ELF-1 (cell line): Measurements from ENCODE around the gene NHS.
A peak's percentile ranks its signal among the peaks of the same experiment; 100 is the strongest.

Source experiments
- DNase-seq: peaks from one replicate; pipeline ENCODE4 v3.0.0-alpha.2; 2016; ENCODE audit warnings: low read depth, low spot score

Gene NHS

DNA sequence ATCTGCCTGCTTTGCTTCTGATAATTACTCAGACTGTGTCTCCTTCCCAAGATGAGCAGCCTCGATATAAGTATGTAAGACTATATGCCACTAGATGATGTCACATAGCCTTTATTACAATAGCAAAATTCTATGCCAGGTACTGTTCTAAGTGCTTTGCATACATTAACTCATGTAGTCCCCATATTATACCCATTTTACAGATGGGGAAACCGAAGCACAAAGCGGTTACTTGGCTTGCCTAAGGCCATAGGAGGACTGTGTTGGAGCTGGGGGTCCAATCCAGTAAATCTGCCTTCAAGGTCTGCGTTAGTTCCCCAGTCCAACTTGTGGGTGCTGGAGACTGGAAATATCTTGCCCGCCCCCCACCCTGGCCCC is 361.5 kb downstream of the NHS start:
- DNase-seq: no peak

DNA sequence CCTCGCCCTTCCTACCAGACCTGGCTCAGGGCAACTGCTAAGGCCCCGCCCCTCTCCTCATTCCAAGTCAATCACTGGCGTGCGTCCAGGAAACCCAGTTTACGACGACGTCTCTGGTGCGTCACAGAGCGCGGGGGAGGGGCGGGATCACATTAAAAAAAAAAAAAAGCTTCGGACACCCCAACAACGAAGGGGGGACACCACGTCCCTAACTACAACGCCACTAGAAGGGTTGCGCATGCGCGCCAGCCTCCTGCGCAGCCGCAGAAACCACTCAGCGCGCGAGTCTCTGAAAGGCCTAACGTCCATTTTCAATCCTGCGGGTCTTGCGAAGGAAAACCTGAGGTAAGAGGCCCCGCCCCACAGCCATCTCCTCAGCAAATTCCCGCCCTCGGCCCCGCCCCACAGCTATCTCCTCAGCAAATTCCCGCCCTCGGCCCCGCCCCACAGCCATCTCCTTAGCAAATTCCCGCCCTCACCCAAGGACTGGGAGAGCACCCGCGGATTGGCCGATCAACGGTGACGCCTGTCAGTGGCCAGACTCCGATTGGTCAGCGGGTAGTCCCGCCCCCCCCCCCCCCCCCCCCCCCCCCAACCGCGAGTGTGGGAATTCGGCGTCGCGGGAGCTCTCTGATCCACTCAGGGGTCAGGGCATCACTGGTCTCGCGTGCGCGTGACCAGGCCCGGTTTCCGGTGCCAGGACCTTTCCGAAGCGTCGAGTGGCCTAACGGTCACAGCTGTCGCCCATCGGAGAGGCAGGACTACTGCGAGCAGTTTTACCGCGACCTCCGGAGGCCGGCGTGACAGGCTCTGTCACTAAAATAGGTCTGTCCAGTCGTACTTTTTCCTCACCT is 362.1 kb downstream of the NHS start, which contains the start of gene SCML1:
Gene SCML1, plus strand, starts transcription at position 638 of the 854 bp plus-strand sequence. CDS start 6,694 bp downstream, outside the sequence.
- peak; percentile 99 for DNase-seq

- DNase-seq: no peak
These were observed 362.6 kb downstream of the NHS start for GRCh38 chrX:17737710-17737985.

DNA sequence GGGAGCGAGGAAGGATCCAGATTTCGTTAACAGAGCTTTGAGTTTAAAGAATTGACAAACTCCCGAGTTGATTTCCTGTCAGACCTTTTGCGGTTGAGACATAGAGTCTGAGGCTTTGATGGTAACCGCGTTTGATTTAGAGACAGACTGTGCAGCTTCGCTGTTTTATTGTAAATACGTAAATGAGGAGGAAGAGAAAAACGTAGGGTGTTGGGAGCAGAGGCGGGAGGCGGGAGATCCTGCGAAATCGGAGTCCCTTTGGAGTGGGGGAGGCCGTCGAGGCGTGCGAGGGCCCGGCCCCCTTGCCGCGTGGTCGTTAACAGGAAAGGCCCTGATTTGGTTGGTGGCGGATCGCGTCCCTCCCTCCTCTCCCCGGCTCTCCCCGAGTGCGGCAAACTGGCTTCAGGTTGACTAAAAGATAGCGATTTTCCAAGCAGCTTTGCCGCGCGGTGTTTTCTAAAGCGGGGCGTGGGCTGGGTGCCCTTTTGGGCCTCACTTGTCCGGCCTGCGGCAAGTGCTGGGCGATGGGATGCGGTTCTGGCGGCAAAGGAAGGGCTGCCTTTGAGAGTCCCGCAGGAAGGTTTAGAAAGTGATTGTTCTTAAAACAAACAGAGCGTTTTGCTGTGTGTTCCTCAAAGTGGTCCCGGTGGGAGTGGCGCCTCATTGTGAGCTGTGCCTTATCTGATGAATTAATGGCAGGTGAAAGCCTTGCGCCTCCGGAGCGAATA is 363.1 kb downstream of the NHS start:
- DNase-seq: peak; percentile 85

DNA sequence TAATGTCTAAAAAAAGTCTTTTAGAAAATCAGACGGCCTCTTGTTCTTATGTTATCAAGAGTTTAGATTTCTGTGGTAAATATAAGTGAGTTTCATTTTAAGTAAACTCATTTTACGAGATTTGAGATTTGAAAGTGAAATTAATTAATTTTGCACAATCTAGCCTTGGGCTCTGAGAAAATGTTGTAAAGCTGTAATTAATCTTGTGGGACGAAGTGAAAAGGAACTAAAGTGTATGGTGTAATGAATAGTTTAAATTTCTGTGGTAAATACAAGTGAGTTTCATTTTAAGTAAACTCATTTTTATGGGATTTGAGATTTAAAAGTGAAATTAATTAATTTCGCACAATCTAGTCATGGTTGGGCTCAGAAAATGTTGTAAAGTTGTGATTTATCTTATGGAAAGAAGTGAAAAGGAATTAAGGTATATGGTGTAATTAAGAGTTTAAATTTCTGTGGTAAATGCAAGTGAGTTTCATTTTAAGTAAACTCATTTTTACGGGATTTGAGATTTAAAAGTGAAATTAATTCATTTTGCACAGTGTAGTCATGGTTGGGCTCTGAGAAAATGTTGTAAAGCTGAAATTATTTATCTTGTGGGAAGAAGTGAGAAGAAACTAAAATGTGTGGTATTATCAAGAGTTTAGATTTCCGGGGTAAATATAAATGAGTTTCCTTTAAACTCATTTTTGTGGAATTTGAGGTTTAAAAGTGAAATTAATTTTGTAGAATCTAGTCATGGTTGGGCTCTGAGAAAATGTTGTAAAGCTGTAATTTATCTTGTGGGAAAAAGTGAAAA is 363.9 kb downstream of the NHS start:
- no peak for DNase-seq

DNA sequence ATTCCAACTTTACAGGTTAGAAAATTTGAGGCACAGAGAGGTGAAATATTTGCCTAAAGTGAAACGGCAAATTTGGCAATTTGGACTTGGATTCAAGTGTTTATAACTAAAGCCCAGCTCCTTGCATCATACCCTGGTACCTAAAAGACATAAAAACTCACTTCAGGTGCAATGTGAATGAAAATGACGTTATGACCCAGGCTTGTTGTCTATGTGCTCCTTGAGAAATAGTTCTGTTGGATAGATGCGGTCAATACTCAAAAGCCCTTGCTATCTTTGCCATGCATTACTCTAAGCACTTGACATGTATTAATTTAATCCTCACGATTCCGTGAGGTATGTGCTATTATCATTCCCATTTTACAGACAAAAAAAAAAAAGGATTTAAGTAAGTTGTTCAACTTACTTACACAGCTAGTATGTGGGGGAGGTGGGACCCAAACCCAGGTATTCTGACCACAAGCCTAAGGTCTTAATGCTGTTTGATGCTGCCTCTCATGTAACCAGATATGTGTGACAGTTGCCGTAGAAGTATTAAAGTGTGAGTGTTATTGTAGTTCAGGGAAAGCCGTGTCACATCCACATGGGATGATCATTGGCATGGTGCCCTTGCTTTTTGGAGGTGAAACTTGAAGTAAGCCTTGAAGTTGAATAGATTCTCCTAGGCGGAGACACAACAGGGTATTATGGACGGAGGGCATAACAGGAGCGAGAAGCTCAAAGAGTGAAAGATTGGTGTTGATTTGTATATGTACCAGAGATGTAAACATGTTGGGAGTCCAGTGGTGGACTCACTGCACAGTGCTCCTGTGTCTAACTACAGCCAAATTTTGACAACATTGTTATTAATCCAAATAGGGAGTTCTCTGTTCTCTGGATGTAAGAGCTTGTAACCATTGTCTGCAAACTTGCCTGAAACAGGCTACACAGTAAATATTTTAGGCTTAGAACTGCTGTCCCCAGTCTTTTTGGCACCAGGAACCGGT is 365.4 kb downstream of the NHS start:
- no peak for DNase-seq

DNA sequence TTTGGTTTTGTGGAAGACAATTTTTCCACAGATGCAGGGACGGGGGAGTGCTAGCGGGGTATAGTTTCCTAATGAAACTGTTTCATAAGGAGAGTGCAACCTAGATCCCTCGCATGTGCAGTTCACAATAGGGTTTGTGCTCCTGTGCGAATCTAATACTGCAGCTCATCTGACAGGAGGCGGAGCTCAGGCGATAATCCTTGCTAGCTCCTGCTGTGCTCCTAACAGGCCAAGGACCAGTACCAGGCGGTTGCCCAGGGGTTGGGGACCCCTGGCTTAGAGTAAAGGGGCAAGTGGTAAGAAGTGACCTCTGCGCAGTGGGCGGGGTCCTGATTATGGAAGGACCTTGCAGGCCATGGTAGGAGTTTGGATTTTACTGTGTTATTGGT is 366.1 kb downstream of the NHS start:
- peak; percentile 38 for DNase-seq

GRCh38 chrX:17743913-17744312 is 368.9 kb downstream of the NHS start:
- no peak for DNase-seq

GRCh38 chrX:17744896-17745523 is 370.0 kb downstream of the NHS start:
- DNase-seq: no peak

GRCh38 chrX:17747692-17748091 is 372.7 kb downstream of the NHS start:
- no peak for DNase-seq

DNA sequence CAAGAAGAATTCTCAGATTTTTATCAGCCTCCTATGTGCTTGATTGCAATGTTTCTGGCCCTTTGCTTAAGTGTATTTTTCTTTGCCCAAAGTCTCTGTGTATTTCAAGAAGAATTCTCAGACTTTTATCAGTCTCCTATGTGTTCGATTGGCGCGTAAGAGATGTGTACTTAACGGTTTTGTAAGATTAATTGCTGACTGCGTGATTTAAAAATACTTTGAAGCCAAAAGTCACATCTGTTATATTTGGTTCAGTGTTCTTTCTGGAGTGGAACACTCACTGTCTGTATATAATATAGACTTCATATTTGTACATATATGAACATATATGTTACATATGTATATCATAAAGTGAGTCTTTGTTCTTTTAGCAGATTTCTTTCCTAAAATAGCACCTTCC is 373.7 kb downstream of the NHS start:
- DNase-seq: no peak

GRCh38 chrX:17750436-17750835 is 375.4 kb downstream of the NHS start:
- DNase-seq: no peak

- no peak for DNase-seq
These were observed 383.4 kb downstream of the NHS start for GRCh38 chrX:17758382-17758781.

- DNase-seq: no peak
These were observed 385.0 kb downstream of the NHS start for GRCh38 chrX:17759990-17760389.

- DNase-seq: no peak
These were observed 392.7 kb downstream of the NHS start for GRCh38 chrX:17767734-17768133.

DNA sequence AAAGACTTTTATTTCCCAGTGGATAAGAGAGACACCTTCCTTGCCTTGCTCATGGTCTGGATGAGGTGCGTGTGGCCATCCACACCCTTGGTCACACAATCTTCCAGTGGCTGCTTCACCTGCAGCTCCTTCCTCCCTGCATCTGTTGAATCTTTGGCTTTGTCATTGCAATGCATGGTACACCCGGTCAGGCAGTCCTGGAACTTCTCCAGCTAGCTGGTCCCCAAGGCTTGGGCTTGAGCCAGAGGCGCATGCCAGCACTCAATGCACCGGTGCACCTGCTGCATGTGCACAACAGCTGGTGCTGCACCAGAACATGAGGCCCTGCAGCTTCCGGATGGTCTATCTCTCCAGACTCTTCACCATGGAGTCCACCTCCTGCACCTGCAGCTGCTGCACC is 394.0 kb downstream of the NHS start:
- DNase-seq: no peak

DNA sequence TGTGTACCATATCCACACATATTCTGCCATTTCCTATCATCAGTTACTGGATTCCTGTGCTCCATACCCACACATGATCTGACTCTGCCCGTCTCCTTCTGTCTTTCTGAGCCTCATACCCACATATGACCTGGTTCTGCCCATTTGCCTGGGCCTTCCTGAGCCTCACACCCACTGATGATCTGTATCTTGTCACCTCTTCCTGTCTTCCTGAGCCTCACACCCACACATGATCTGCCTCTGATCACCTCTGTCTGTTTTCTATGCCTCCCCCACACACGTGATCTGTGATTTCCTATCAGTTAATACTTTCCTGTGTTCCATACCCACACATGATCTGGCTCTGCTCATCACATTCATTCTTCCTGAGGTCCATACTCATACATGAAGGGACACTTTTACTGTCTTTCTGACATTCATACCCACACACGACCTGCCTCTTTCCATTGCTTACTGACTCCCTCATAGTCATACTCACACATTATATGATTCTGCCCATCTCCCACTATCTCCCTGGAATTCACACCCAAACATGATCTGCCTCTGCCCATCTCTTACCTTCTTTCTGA is 394.8 kb downstream of the NHS start:
- no peak for DNase-seq

DNA sequence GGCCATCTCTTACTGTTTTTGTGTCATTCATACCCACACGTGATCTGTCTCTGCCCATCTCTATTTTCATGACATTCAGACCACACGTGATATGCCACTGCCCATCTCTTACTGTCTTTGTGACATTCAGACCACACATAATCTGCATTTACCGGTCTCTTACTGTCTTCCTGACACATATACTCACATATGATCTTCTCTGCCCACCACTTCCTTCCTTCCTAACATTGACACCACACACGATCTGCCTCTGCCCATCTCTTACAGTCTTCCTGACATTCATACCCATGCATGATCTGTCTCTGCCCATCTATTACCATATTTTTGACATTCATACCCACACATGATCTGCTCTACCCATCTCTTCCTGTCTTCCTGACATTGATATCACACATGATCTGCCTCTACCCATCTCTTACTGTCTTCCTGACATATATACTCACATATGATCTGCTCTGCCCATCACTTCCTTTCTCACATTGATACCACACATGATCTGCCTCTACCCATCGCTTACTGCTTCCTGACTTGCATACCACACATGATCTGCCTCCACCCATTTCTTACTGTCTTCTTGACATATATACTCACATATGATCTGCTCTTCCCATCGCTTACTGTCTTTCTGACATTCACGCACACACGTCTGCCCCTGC is 398.3 kb downstream of the NHS start:
- no peak for DNase-seq

- DNase-seq: no peak
These were observed 399.1 kb downstream of the NHS start for GRCh38 chrX:17774053-17774452.

GRCh38 chrX:17778997-17779396 is 404.0 kb downstream of the NHS start:
- DNase-seq: no peak
